ENCODE data around the gene MCOLN1. TPM values are rescaled to one million over a fixed set of nuclear protein-coding genes. Genes with fewer than 3 reads are reported as not detected.
A peak's percentile ranks its signal among the peaks of the same experiment; 100 is the strongest.

MCOLN1 gene
- total and polyA plus RNA-seq, 9 donors = 3.9 to 16.7 (median 14.2) TPM

GRCh38 chr19:7513809-7514642 is 8.4 kb upstream of the MCOLN1 start:
- WGBS (ENCODE audit: insufficient coverage) = 83% methylated on average over 2 of the region's 5 CpGs
- Histone ChIP-seq H3K4me3 (ENCODE audit: low read length) (no peak overlapping the region), H3K4me1 (ENCODE audit: control insufficient read depth, insufficient read depth, low read length) (peaks cover 18% of the 10 kb centered on the region), H3K36me3 (ENCODE audit: control insufficient read depth, insufficient read depth, low read length) (peaks cover 9% of the 10 kb centered on the region), H3K27ac (ENCODE audit: low read length) (no peak overlapping the region), H3K27me3 (ENCODE audit: control insufficient read depth, insufficient read depth, low read length) (no peaks in the 10 kb centered on the region), H3K9me3 (replicated peaks; ENCODE audit: control insufficient read depth, low read depth, low read length) (no peaks in the 10 kb centered on the region)
- no peak for DNase-seq

- DNase-seq = peak; percentile 46
- H3K27ac ChIP-seq (ENCODE audit: low read length) = peak overlapping the region; percentile 74
- H3K4me1 ChIP-seq (ENCODE audit: control insufficient read depth, insufficient read depth, low read length) = peaks cover 18% of the 10 kb centered on the region
- 66% methylated on average over 5 of the region's 13 CpGs for WGBS (ENCODE audit: insufficient coverage)
- H3K36me3 ChIP-seq (ENCODE audit: control insufficient read depth, insufficient read depth, low read length) = peaks cover 14% of the 10 kb centered on the region
- H3K4me3 ChIP-seq (ENCODE audit: low read length) = peak overlapping the region; percentile 46
- H3K9me3 ChIP-seq (replicated peaks; ENCODE audit: control insufficient read depth, low read depth, low read length) = no peaks in the 10 kb centered on the region
- H3K27me3 ChIP-seq (ENCODE audit: control insufficient read depth, insufficient read depth, low read length) = no peaks in the 10 kb centered on the region
These were observed 7.2 kb upstream of the MCOLN1 start for GRCh38 chr19:7515110-7515644.

GRCh38 chr19:7515645-7516151 is 6.7 kb upstream of the MCOLN1 start, which contains the start of gene ZNF358:
TSS of gene ZNF358 (plus strand) at chr19:7516103. CDS start at chr19:7519243, 3,140 bp downstream.
- peaks cover 18% of the 10 kb centered on the region for H3K4me1 ChIP-seq (ENCODE audit: control insufficient read depth, insufficient read depth, low read length)
- peaks cover 18% of the 10 kb centered on the region for H3K36me3 ChIP-seq (ENCODE audit: control insufficient read depth, insufficient read depth, low read length)
- peak within 1 kb of the TSS; percentile 81 for H3K4me3 ChIP-seq (ENCODE audit: low read length)
- 1% methylated on average over 33 of the region's 33 CpGs for WGBS (ENCODE audit: insufficient coverage)
- peak within 1 kb of the TSS; percentile 74 for H3K27ac ChIP-seq (ENCODE audit: low read length)
- no peaks in the 10 kb centered on the region for H3K9me3 ChIP-seq (replicated peaks; ENCODE audit: control insufficient read depth, low read depth, low read length)
- DNase-seq = peak; percentile 89
- H3K27me3 ChIP-seq (ENCODE audit: control insufficient read depth, insufficient read depth, low read length) = no peaks in the 10 kb centered on the region

DNA sequence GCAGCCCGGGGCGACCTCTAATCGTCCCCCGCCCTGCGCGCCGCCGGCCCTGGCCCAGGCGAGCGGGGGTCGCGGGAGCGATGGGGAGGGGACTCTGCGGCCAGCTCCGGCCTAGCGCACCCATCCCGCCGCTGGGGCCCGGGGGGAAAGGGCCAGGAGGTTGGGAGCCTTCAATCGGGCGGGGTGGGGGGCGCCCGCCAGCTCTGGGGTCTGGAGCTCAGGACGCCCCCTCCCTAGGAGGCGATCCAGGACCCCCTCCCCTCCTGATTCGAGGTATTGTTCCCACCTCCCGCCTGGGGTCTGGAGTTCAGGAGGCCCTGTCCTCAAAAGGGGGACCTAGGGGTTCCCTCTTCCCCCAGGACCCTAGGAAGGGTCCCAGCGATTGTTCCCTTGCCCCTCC is 6.1 kb upstream of the MCOLN1 start:
- DNase-seq = no peak
- no peaks in the 10 kb centered on the region for H3K9me3 ChIP-seq (replicated peaks; ENCODE audit: control insufficient read depth, low read depth, low read length)
- peak overlapping the region; percentile 81 for H3K4me3 ChIP-seq (ENCODE audit: low read length)
- H3K27ac ChIP-seq (ENCODE audit: low read length) = peak overlapping the region; percentile 74
- WGBS (ENCODE audit: insufficient coverage) = 0% methylated on average over 16 of the region's 28 CpGs
- no peaks in the 10 kb centered on the region for H3K27me3 ChIP-seq (ENCODE audit: control insufficient read depth, insufficient read depth, low read length)
- H3K4me1 ChIP-seq (ENCODE audit: control insufficient read depth, insufficient read depth, low read length) = peaks cover 18% of the 10 kb centered on the region
- peaks cover 20% of the 10 kb centered on the region for H3K36me3 ChIP-seq (ENCODE audit: control insufficient read depth, insufficient read depth, low read length)

DNA sequence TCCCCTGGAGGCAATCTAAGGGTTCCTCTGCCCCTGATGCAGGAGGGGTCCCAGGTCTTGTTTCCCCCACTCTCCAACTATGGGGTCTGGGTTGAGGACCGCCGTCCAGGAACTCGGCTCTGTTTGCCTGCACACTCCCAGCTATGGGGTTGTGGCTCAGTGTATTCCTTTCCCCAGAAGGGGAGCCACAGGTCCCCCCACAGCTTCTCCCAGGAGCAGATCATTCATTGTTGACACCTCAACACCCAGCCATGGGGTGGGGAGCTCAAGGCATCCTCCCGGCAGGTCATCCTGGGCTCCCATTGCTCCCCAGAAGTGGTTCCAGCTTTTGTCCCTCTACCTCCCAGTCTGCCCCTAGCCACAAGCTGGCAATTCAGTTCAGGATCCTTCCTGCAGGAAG is 5.5 kb upstream of the MCOLN1 start:
- Histone ChIP-seq H3K36me3 (ENCODE audit: control insufficient read depth, insufficient read depth, low read length) (peaks cover 20% of the 10 kb centered on the region), H3K4me3 (ENCODE audit: low read length) (peak overlapping the region; percentile 81), H3K27me3 (ENCODE audit: control insufficient read depth, insufficient read depth, low read length) (no peaks in the 10 kb centered on the region), H3K27ac (ENCODE audit: low read length) (peak overlapping the region; percentile 74), H3K4me1 (ENCODE audit: control insufficient read depth, insufficient read depth, low read length) (peaks cover 21% of the 10 kb centered on the region), H3K9me3 (replicated peaks; ENCODE audit: control insufficient read depth, low read depth, low read length) (no peaks in the 10 kb centered on the region)
- WGBS (ENCODE audit: insufficient coverage) = 38% methylated on average over 1 of the region's 4 CpGs
- no peak for DNase-seq

DNA sequence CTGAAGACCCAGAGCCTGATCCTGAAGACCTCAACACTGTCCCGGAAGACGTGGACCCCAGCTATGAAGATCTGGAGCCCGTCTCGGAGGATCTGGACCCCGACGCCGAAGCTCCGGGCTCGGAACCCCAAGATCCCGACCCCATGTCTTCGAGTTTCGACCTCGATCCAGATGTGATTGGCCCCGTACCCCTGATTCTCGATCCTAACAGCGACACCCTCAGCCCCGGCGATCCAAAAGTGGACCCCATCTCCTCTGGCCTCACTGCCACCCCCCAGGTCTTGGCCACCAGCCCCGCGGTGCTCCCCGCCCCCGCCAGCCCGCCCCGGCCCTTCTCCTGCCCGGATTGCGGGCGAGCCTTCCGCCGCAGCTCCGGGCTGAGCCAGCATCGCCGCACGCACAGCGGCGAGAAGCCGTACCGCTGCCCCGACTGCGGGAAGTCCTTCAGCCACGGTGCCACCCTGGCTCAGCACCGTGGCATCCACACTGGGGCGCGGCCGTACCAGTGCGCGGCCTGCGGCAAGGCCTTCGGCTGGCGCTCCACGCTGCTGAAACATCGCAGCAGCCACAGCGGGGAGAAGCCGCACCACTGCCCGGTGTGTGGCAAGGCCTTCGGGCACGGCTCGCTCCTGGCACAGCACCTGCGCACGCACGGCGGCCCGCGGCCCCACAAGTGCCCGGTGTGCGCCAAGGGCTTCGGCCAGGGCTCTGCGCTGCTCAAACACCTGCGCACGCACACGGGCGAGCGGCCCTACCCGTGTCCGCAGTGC is 2.9 kb upstream of the MCOLN1 start:
- H3K4me3 ChIP-seq (ENCODE audit: low read length) = no peak overlapping the region
- no peak for DNase-seq
- 96% methylated on average over 73 of the region's 74 CpGs for WGBS (ENCODE audit: insufficient coverage)
- no peaks in the 10 kb centered on the region for H3K27me3 ChIP-seq (ENCODE audit: control insufficient read depth, insufficient read depth, low read length)
- peaks cover 35% of the 10 kb centered on the region for H3K4me1 ChIP-seq (ENCODE audit: control insufficient read depth, insufficient read depth, low read length)
- no peak overlapping the region for H3K27ac ChIP-seq (ENCODE audit: low read length)
- H3K36me3 ChIP-seq (ENCODE audit: control insufficient read depth, insufficient read depth, low read length) = peaks cover 26% of the 10 kb centered on the region
- H3K9me3 ChIP-seq (replicated peaks; ENCODE audit: control insufficient read depth, low read depth, low read length) = no peaks in the 10 kb centered on the region

- WGBS (ENCODE audit: insufficient coverage) = 90% methylated on average over 48 of the region's 51 CpGs
- no peaks in the 10 kb centered on the region for H3K27me3 ChIP-seq (ENCODE audit: control insufficient read depth, insufficient read depth, low read length)
- DNase-seq = no peak
- H3K27ac ChIP-seq (ENCODE audit: low read length) = no peak overlapping the region
- no peaks in the 10 kb centered on the region for H3K9me3 ChIP-seq (replicated peaks; ENCODE audit: control insufficient read depth, low read depth, low read length)
- no peak overlapping the region for H3K4me3 ChIP-seq (ENCODE audit: low read length)
- H3K4me1 ChIP-seq (ENCODE audit: control insufficient read depth, insufficient read depth, low read length) = peaks cover 30% of the 10 kb centered on the region
- H3K36me3 ChIP-seq (ENCODE audit: control insufficient read depth, insufficient read depth, low read length) = peaks cover 30% of the 10 kb centered on the region
These were observed 2.0 kb upstream of the MCOLN1 start for GRCh38 chr19:7520131-7521051.

GRCh38 chr19:7521551-7522071 is 813 bp upstream of the MCOLN1 start:
- peaks cover 41% of the 10 kb centered on the region for H3K36me3 ChIP-seq (ENCODE audit: control insufficient read depth, insufficient read depth, low read length)
- H3K9me3 ChIP-seq (replicated peaks; ENCODE audit: control insufficient read depth, low read depth, low read length) = no peaks in the 10 kb centered on the region
- WGBS (ENCODE audit: insufficient coverage) = 0% methylated on average over 3 of the region's 10 CpGs
- H3K27me3 ChIP-seq (ENCODE audit: control insufficient read depth, insufficient read depth, low read length) = no peaks in the 10 kb centered on the region
- DNase-seq = no peak
- H3K4me1 ChIP-seq (ENCODE audit: control insufficient read depth, insufficient read depth, low read length) = peaks cover 23% of the 10 kb centered on the region
- peak overlapping the region; percentile 48 for H3K4me3 ChIP-seq (ENCODE audit: low read length)
- H3K27ac ChIP-seq (ENCODE audit: low read length) = peak overlapping the region; percentile 71

DNA sequence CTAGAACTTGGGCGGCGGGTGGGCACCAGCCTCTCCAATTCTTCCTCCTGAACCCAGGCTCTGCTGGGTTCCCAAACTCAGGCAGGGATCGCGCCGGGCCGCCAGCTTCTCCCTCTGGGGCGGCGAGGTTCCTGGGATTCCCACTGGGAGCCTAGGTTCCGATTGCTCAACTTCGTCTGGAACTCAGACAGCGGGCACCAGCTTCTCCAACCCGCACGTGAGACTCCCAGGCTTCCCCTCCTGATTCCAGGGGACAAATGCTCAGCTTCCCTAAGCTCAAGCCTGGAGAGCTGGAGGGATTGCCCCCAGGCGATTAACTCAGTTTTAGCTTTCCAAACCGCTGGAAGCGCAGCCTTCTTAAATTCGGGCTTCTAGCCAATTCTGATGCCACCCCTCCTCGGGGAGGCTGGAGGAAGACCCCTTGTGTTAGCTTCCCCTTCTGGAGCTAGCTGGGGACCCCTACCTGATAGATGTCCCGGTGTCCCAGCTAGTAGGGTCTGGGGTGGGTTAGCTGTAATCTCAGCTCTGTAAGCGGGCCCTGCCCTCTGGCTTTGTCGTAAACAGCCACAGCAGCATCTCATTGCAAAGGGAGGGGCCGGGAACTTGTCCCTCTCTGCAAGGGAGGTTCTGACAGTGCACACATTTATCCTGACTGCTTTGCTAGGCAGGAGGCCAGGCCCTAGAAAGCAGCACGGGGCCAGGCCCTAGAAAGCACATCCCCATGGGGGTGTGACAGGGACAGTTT is 671 bp downstream of the MCOLN1 start:
- peaks cover 17% of the 10 kb centered on the region for H3K4me1 ChIP-seq (ENCODE audit: control insufficient read depth, insufficient read depth, low read length)
- WGBS (ENCODE audit: insufficient coverage) = 7% methylated on average over 22 of the region's 23 CpGs
- H3K27me3 ChIP-seq (ENCODE audit: control insufficient read depth, insufficient read depth, low read length) = no peaks in the 10 kb centered on the region
- H3K9me3 ChIP-seq (replicated peaks; ENCODE audit: control insufficient read depth, low read depth, low read length) = no peaks in the 10 kb centered on the region
- no peak overlapping the region for H3K27ac ChIP-seq (ENCODE audit: low read length)
- H3K4me3 ChIP-seq (ENCODE audit: low read length) = peak overlapping the region; percentile 63
- H3K36me3 ChIP-seq (ENCODE audit: control insufficient read depth, insufficient read depth, low read length) = peaks cover 50% of the 10 kb centered on the region
- DNase-seq = no peak

Data from muscle of leg (tissue), 11 donors.